ENCODE measurements around the gene ADGRG6. TPM values are rescaled to one million over a fixed set of nuclear protein-coding genes. Genes with fewer than 3 reads are reported as not detected.
A peak's percentile ranks its signal among the peaks of the same experiment; 100 is the strongest.

ADGRG6 gene
- polyA plus RNA-seq, 1 donor: 41.8 TPM

- Histone ChIP-seq H3K4me3 (ENCODE audit: low read length) (no peak overlapping the region), H3K9me3 (ENCODE audit: control insufficient read depth, low read depth, low read length) (no peaks in the 10 kb centered on the region), H3K27me3 (ENCODE audit: control insufficient read depth, insufficient read depth, low read length) (no peaks in the 10 kb centered on the region), H3K36me3 (ENCODE audit: control insufficient read depth, insufficient read depth, low read length) (no peaks in the 10 kb centered on the region), H3K4me1 (ENCODE audit: control insufficient read depth, insufficient read depth, low read length) (peaks cover 9% of the 10 kb centered on the region), H3K27ac (ENCODE audit: low read length) (no peak overlapping the region)
- DNase-seq: no peak
- WGBS (ENCODE audit: insufficient coverage, low lambda C conversion rate): no CpG with 5 or more reads among the region's 3 CpGs
These were observed 18.6 kb downstream of the ADGRG6 start for GRCh38 chr6:142320366-142320765.

- Histone ChIP-seq H3K27me3 (ENCODE audit: control insufficient read depth, insufficient read depth, low read length) (no peaks in the 10 kb centered on the region), H3K4me3 (ENCODE audit: low read length) (no peak overlapping the region), H3K27ac (ENCODE audit: low read length) (no peak overlapping the region), H3K9me3 (ENCODE audit: control insufficient read depth, low read depth, low read length) (no peaks in the 10 kb centered on the region), H3K36me3 (ENCODE audit: control insufficient read depth, insufficient read depth, low read length) (no peaks in the 10 kb centered on the region), H3K4me1 (ENCODE audit: control insufficient read depth, insufficient read depth, low read length) (peaks cover 9% of the 10 kb centered on the region)
- no peak for DNase-seq
- WGBS (ENCODE audit: insufficient coverage, low lambda C conversion rate): 100% methylated on average over 1 of the region's 3 CpGs
These were observed 19.6 kb downstream of the ADGRG6 start for GRCh38 chr6:142321451-142321850.

DNA sequence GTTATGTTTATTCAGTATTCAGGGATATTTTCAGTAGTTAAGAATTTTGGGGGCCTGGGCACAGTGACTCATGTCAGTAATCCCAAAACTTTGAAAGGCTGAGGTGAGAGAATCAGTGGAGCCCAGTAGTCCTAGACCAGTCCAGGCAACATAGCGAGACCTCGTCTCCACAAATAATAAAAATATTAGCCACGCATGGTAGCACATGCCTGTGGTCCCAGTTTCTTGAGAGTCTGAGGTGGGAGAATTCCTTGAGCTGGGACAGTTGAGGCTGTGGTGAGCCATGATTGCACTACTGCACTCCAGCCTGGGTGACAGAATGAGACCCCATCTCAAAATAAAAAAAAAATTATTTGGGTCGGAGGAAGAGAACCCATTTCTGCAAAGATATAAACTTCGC is 20.3 kb downstream of the ADGRG6 start:
- Histone ChIP-seq H3K4me1 (ENCODE audit: control insufficient read depth, insufficient read depth, low read length) (peaks cover 9% of the 10 kb centered on the region), H3K4me3 (ENCODE audit: low read length) (no peak overlapping the region), H3K9me3 (ENCODE audit: control insufficient read depth, low read depth, low read length) (no peaks in the 10 kb centered on the region), H3K27me3 (ENCODE audit: control insufficient read depth, insufficient read depth, low read length) (no peaks in the 10 kb centered on the region), H3K27ac (ENCODE audit: low read length) (no peak overlapping the region), H3K36me3 (ENCODE audit: control insufficient read depth, insufficient read depth, low read length) (no peaks in the 10 kb centered on the region)
- 100% methylated on average over 2 of the region's 5 CpGs for WGBS (ENCODE audit: insufficient coverage, low lambda C conversion rate)
- no peak for DNase-seq

GRCh38 chr6:142322504-142323198 is 20.8 kb downstream of the ADGRG6 start:
- Histone ChIP-seq H3K4me1 (ENCODE audit: control insufficient read depth, insufficient read depth, low read length) (peaks cover 9% of the 10 kb centered on the region), H3K36me3 (ENCODE audit: control insufficient read depth, insufficient read depth, low read length) (no peaks in the 10 kb centered on the region), H3K27ac (ENCODE audit: low read length) (peak overlapping the region; percentile 12), H3K9me3 (ENCODE audit: control insufficient read depth, low read depth, low read length) (no peaks in the 10 kb centered on the region), H3K27me3 (ENCODE audit: control insufficient read depth, insufficient read depth, low read length) (no peaks in the 10 kb centered on the region), H3K4me3 (ENCODE audit: low read length) (no peak overlapping the region)
- peak in 1 of 2 donors; percentile 27 for DNase-seq

DNA sequence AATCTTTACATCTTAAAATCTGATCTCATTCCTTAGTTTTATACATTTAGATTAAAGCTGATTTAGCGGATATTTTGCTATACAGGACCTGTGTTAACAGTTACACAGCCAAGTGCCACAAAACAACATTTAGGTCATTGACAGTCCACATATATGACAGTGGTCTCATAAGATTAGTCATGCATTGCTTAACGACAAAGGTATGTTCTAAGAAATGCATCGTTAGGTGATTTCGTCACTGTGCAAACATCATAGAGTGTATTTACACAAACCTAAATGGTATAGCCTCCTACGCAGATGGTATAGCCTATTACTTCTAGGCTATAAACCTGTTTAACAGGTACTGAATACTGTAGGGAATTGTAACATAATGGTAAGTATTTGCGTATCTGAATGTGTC is 21.6 kb downstream of the ADGRG6 start:
- DNase-seq: peak; percentile 82 to 92
- H3K36me3 ChIP-seq (ENCODE audit: control insufficient read depth, insufficient read depth, low read length): no peaks in the 10 kb centered on the region
- WGBS (ENCODE audit: insufficient coverage, low lambda C conversion rate): no CpG with 5 or more reads among the region's 6 CpGs
- no peaks in the 10 kb centered on the region for H3K27me3 ChIP-seq (ENCODE audit: control insufficient read depth, insufficient read depth, low read length)
- peaks cover 9% of the 10 kb centered on the region for H3K4me1 ChIP-seq (ENCODE audit: control insufficient read depth, insufficient read depth, low read length)
- H3K9me3 ChIP-seq (ENCODE audit: control insufficient read depth, low read depth, low read length): no peaks in the 10 kb centered on the region
- H3K27ac ChIP-seq (ENCODE audit: low read length): peak overlapping the region; percentile 60
- H3K4me3 ChIP-seq (ENCODE audit: low read length): no peak overlapping the region

- Histone ChIP-seq H3K9me3 (ENCODE audit: control insufficient read depth, low read depth, low read length) (no peaks in the 10 kb centered on the region), H3K4me3 (ENCODE audit: low read length) (no peak overlapping the region), H3K36me3 (ENCODE audit: control insufficient read depth, insufficient read depth, low read length) (no peaks in the 10 kb centered on the region), H3K27me3 (ENCODE audit: control insufficient read depth, insufficient read depth, low read length) (no peaks in the 10 kb centered on the region), H3K27ac (ENCODE audit: low read length) (peak overlapping the region; percentile 60), H3K4me1 (ENCODE audit: control insufficient read depth, insufficient read depth, low read length) (peaks cover 9% of the 10 kb centered on the region)
- WGBS (ENCODE audit: insufficient coverage, low lambda C conversion rate): no CpG with 5 or more reads among the region's 1 CpG
- DNase-seq: no peak
These were observed 22.3 kb downstream of the ADGRG6 start for GRCh38 chr6:142324111-142324510.

- H3K4me1 ChIP-seq (ENCODE audit: control insufficient read depth, insufficient read depth, low read length): peaks cover 9% of the 10 kb centered on the region
- no peaks in the 10 kb centered on the region for H3K9me3 ChIP-seq (ENCODE audit: control insufficient read depth, low read depth, low read length)
- WGBS (ENCODE audit: insufficient coverage, low lambda C conversion rate): no CpG with 5 or more reads among the region's 3 CpGs
- no peak for DNase-seq
- H3K36me3 ChIP-seq (ENCODE audit: control insufficient read depth, insufficient read depth, low read length): no peaks in the 10 kb centered on the region
- no peak overlapping the region for H3K4me3 ChIP-seq (ENCODE audit: low read length)
- no peaks in the 10 kb centered on the region for H3K27me3 ChIP-seq (ENCODE audit: control insufficient read depth, insufficient read depth, low read length)
- no peak overlapping the region for H3K27ac ChIP-seq (ENCODE audit: low read length)
These were observed 23.3 kb downstream of the ADGRG6 start for GRCh38 chr6:142325111-142325510.

DNA sequence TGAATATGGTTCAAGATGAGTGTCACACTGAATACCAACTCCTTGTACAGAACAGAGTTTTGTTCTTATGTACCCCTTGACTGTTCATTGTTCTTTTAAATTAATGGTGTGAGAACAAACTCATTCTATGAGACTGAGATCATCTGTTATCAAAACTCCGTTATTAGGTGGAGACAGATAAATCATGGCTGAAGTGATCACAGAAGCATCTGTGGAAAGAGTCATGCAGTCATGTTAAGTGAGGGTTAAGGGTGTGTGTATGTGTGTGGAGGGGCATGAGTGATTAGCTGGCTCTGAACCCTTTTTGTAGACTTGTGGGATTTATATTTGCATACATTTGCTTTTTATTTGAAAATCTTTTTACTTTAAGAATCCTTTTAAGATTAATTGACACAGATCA is 24.7 kb downstream of the ADGRG6 start:
- H3K9me3 ChIP-seq (ENCODE audit: control insufficient read depth, low read depth, low read length): no peaks in the 10 kb centered on the region
- H3K4me1 ChIP-seq (ENCODE audit: control insufficient read depth, insufficient read depth, low read length): peaks cover 9% of the 10 kb centered on the region
- DNase-seq: no peak
- H3K36me3 ChIP-seq (ENCODE audit: control insufficient read depth, insufficient read depth, low read length): no peaks in the 10 kb centered on the region
- H3K27me3 ChIP-seq (ENCODE audit: control insufficient read depth, insufficient read depth, low read length): no peaks in the 10 kb centered on the region
- no peak overlapping the region for H3K4me3 ChIP-seq (ENCODE audit: low read length)
- no CpG with 5 or more reads among the region's 1 CpG for WGBS (ENCODE audit: insufficient coverage, low lambda C conversion rate)
- H3K27ac ChIP-seq (ENCODE audit: low read length): no peak overlapping the region

DNA sequence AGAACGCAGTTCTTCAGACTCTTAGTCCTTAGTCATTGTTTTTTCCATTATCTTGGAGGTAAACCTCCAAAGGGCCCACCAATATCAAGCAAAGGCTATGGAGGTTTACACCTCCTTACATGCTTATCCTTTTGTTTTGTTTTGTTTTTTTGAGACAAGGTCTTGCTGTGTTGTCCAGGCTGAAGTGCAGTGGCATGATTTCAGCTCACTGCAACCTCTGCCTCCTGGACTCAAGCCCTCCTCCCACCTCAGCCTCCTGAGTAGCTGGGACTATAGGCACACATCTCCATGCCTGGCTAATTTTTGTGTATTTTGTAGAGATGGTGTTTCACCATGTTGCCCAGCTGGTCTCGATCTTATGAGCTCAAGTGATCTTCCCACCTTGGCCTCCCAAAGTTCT is 26.3 kb downstream of the ADGRG6 start:
- H3K9me3 ChIP-seq (ENCODE audit: control insufficient read depth, low read depth, low read length): no peaks in the 10 kb centered on the region
- no peak overlapping the region for H3K4me3 ChIP-seq (ENCODE audit: low read length)
- WGBS (ENCODE audit: insufficient coverage, low lambda C conversion rate): no CpG with 5 or more reads among the region's 2 CpGs
- H3K4me1 ChIP-seq (ENCODE audit: control insufficient read depth, insufficient read depth, low read length): peaks cover 9% of the 10 kb centered on the region
- H3K27me3 ChIP-seq (ENCODE audit: control insufficient read depth, insufficient read depth, low read length): no peaks in the 10 kb centered on the region
- H3K36me3 ChIP-seq (ENCODE audit: control insufficient read depth, insufficient read depth, low read length): no peaks in the 10 kb centered on the region
- DNase-seq: no peak
- no peak overlapping the region for H3K27ac ChIP-seq (ENCODE audit: low read length)

DNA sequence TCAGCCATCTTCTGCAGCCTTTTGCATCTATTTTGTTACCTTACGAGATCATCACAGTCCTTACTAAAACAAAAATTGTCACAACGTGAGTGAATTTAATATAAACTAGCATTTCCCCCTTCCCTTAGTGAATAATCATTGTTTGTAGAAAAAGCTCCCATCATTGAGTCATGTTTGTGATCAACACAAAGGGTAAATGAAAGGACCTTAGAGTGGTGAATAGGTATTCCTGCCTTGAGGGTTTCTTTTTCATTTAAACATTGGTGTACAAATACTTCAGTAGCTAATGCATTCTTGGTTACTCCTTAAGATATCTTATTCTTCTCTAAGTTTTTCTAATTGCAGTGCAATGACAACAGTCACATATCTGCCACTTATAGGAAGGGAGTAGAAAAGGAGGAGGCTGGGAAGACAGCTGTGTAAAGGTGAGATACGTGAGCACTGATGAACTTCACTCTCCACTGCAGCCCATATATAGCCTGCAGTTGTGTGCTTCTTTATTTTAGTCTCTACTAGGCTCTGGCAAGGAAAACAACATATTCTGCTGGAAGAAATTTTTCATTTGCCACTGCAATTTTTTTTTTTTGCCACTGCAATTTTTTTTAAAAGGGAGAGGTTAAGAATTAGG is 27.8 kb downstream of the ADGRG6 start:
- 80% methylated on average over 1 of the region's 3 CpGs for WGBS (ENCODE audit: insufficient coverage, low lambda C conversion rate)
- Histone ChIP-seq H3K27ac (ENCODE audit: low read length) (no peak overlapping the region), H3K36me3 (ENCODE audit: control insufficient read depth, insufficient read depth, low read length) (no peaks in the 10 kb centered on the region), H3K9me3 (ENCODE audit: control insufficient read depth, low read depth, low read length) (no peaks in the 10 kb centered on the region), H3K4me3 (ENCODE audit: low read length) (no peak overlapping the region), H3K4me1 (ENCODE audit: control insufficient read depth, insufficient read depth, low read length) (no peaks in the 10 kb centered on the region), H3K27me3 (ENCODE audit: control insufficient read depth, insufficient read depth, low read length) (no peaks in the 10 kb centered on the region)
- DNase-seq: no peak

DNA sequence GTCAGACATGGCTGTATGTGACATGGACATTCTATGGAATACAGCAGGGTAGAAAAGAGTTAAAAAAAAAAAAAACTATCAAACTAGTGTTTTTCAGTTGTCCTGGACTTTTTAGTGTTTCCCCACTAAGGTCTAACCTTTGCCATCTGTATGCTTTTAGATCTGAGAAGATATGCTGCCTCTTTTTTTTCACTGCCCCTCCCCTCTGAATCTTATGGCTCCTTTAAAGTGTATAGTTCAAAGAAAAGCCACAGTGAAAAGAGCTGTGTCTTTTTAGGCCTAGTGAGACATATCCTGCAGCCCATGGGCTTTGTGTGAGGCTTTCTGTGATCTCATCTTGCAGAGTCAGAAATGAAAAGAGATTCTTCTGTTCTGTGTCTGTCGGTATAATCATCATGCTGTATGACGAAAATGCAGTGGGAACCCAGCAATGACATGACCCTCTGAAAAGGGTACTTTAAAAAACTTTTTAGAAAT is 29.3 kb downstream of the ADGRG6 start:
- 100% methylated on average over 1 of the region's 2 CpGs for WGBS (ENCODE audit: insufficient coverage, low lambda C conversion rate)
- no peaks in the 10 kb centered on the region for H3K36me3 ChIP-seq (ENCODE audit: control insufficient read depth, insufficient read depth, low read length)
- no peak overlapping the region for H3K27ac ChIP-seq (ENCODE audit: low read length)
- no peaks in the 10 kb centered on the region for H3K4me1 ChIP-seq (ENCODE audit: control insufficient read depth, insufficient read depth, low read length)
- DNase-seq: no peak
- no peaks in the 10 kb centered on the region for H3K27me3 ChIP-seq (ENCODE audit: control insufficient read depth, insufficient read depth, low read length)
- no peak overlapping the region for H3K4me3 ChIP-seq (ENCODE audit: low read length)
- H3K9me3 ChIP-seq (ENCODE audit: control insufficient read depth, low read depth, low read length): no peaks in the 10 kb centered on the region

Data from large intestine (tissue), 3 donors.